ENCODE measurements around the gene ZBTB9.

The ZBTB9 gene

GRCh38 chr6:33421344-33421643 is 33.1 kb upstream of the ZBTB9 start:
- Histone ChIP-seq H3K4me3 (ENCODE audit: insufficient read depth, low read length, poor library complexity, severe bottlenecking) (no peak overlapping the region), H3K9me2 (replicated peaks; ENCODE audit: insufficient read depth, low read length) (no peaks in the 10 kb centered on the region), H3K27me3 (ENCODE audit: low read length) (peaks cover 6% of the 10 kb centered on the region; the same call in 1 of the 2 replicates), H3K36me3 (ENCODE audit: low read length) (no peaks in the 10 kb centered on the region), H3K4me2 (ENCODE audit: low read depth, low read length, poor library complexity, severe bottlenecking) (no peak overlapping the region), H3K27ac (ENCODE audit: low read depth, low read length) (no peak overlapping the region), H3F3A (ENCODE audit: insufficient read depth) (peaks cover 9% of the 10 kb centered on the region; the same call in 1 of the 2 replicates), H2AFZ (ENCODE audit: low read depth, low read length, severe bottlenecking) (no peak overlapping the region), H3K9me3 (ENCODE audit: insufficient read depth, low read length) (no peaks in the 10 kb centered on the region), H3K79me2 (ENCODE audit: insufficient read depth, low read length) (peaks cover 15% of the 10 kb centered on the region), H4K20me1 (ENCODE audit: low read depth, low read length) (no peaks in the 10 kb centered on the region), H3K9ac (ENCODE audit: low read length) (no peak overlapping the region)
- TF ChIP-seq EZH2phosphoT487 (conservative IDR thresholded peaks at IDR 0.05; ENCODE audit: low read length) (no peak), CTCF (IDR thresholded peaks at IDR 0.05; ENCODE audit: insufficient read depth, low read length, poor library complexity, severe bottlenecking) (no peak)

GRCh38 chr6:33423777-33424176 is 30.6 kb upstream of the ZBTB9 start:
- Histone ChIP-seq H3K9me3 (ENCODE audit: insufficient read depth, low read length) (no peaks in the 10 kb centered on the region), H2AFZ (ENCODE audit: low read depth, low read length, severe bottlenecking) (no peak overlapping the region), H3K9me2 (replicated peaks; ENCODE audit: insufficient read depth, low read length) (no peaks in the 10 kb centered on the region), H4K20me1 (ENCODE audit: low read depth, low read length) (no peaks in the 10 kb centered on the region), H3K36me3 (ENCODE audit: low read length) (no peaks in the 10 kb centered on the region), H3F3A (ENCODE audit: insufficient read depth) (peaks cover 13% of the 10 kb centered on the region), H3K4me3 (ENCODE audit: insufficient read depth, low read length, poor library complexity, severe bottlenecking) (no peak overlapping the region), H3K79me2 (ENCODE audit: insufficient read depth, low read length) (no peaks in the 10 kb centered on the region), H3K27ac (ENCODE audit: low read depth, low read length) (no peak overlapping the region), H3K9ac (ENCODE audit: low read length) (no peak overlapping the region), H3K27me3 (ENCODE audit: low read length) (peaks cover 6% of the 10 kb centered on the region; the same call in 1 of the 2 replicates), H3K4me2 (ENCODE audit: low read depth, low read length, poor library complexity, severe bottlenecking) (no peak overlapping the region)
- TF ChIP-seq EZH2phosphoT487 (conservative IDR thresholded peaks at IDR 0.05; ENCODE audit: low read length) = no peak
- TF ChIP-seq CTCF (IDR thresholded peaks at IDR 0.05; ENCODE audit: insufficient read depth, low read length, poor library complexity, severe bottlenecking) = no peak

DNA sequence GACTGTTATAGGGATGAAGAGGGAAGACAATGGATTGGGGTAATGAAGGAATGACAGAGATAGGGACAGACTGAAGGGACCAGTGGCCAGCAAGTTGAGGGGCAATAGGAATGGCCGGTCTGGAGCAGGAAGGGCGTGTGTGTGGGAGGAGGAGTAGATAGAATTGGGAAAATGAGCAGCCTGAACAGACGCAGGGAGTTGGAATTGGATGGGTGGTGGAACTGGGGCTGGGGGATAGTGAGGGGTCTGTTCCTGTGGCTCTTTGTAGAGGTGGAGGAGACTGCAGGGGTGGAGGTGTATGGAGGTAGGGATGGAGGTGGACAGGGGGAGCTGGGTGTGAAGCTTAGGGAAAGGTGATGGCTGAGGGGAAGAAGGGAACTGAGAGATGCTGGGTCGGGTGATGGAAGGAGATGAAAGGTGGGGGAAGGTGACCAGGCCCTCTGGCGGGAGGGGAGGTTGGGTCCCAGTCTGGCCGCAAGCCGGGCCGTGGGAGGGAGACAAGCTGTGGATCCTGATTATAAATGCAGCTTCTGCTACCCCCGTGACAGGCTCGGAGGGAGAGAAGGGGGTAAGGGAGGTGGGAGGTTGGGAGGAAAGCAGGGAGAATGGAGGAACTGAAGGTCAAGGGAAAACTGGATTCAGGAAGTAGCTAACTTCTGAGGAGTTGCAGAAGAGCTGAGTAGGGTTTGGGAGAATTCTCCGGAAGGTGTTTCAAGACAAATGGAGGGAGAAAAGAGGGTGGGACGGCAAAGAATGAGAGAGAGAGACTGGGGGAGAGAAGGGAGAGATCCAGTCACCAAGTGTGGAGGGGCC is 29.3 kb upstream of the ZBTB9 start:
- Histone ChIP-seq H3F3A (ENCODE audit: insufficient read depth) (peaks cover 26% of the 10 kb centered on the region), H3K36me3 (ENCODE audit: low read length) (no peaks in the 10 kb centered on the region), H3K79me2 (ENCODE audit: insufficient read depth, low read length) (no peaks in the 10 kb centered on the region), H3K27ac (ENCODE audit: low read depth, low read length) (peak overlapping the region; percentile 2; the same call in 1 of the 2 replicates), H2AFZ (ENCODE audit: low read depth, low read length, severe bottlenecking) (peak overlapping the region; percentile 35), H4K20me1 (ENCODE audit: low read depth, low read length) (no peaks in the 10 kb centered on the region), H3K9ac (ENCODE audit: low read length) (peak overlapping the region; percentile 65), H3K4me2 (ENCODE audit: low read depth, low read length, poor library complexity, severe bottlenecking) (peak overlapping the region; percentile 72), H3K27me3 (ENCODE audit: low read length) (peaks cover 6% of the 10 kb centered on the region; the same call in 1 of the 2 replicates), H3K9me3 (ENCODE audit: insufficient read depth, low read length) (no peaks in the 10 kb centered on the region), H3K9me2 (replicated peaks; ENCODE audit: insufficient read depth, low read length) (no peaks in the 10 kb centered on the region), H3K4me3 (ENCODE audit: insufficient read depth, low read length, poor library complexity, severe bottlenecking) (peak overlapping the region; percentile 58)
- no peak for TF ChIP-seq EZH2phosphoT487 (conservative IDR thresholded peaks at IDR 0.05; ENCODE audit: low read length)
- TF ChIP-seq CTCF (IDR thresholded peaks at IDR 0.05; ENCODE audit: insufficient read depth, low read length, poor library complexity, severe bottlenecking) = no peak
